Astrocyte of the spinal cord (primary cell): ENCODE data around the gene MCRIP2.
A peak's percentile ranks its signal among the peaks of the same experiment; 100 is the strongest.
"Not testable (repeated sequence)": the region's sequence is repeated elsewhere in the genome, so short reads cannot be mapped to it uniquely, and the experiment has no call there.

Source experiments
- DNase-seq: peaks from one replicate; pipeline ENCODE4 v3.0.0; 2011; ENCODE audit warnings: low read depth, low spot score
- H3K4me3 ChIP-seq: 2 replicates; pipeline ENCODE4 v1.5.1; 2011; ENCODE audit warnings: low read depth, mild to moderate bottlenecking, low read length, moderate library complexity
- CTCF ChIP-seq: IDR thresholded peaks from 2 replicates; pipeline ENCODE4 v1.5.1; 2012; ENCODE audit warnings: low read depth, mild to moderate bottlenecking, low read length, inconsistent platforms
- in situ Hi-C: cut with HindIII; loops from 2 replicates; pipeline ENCODE4 v1.10.0; 2017; ENCODE audit warnings: low sequenced_read_pairs

The MCRIP2 gene

GRCh38 chr16:595942-596735, 45.5 kb upstream of the MCRIP2 start:
- in situ Hi-C loops = no loop called here
- DNase-seq = no peak
- no peak overlapping the region for H3K4me3 ChIP-seq
- TF ChIP-seq CTCF = no peak

- TF ChIP-seq CTCF = no peak
- no peak for DNase-seq
- H3K4me3 ChIP-seq = no peak overlapping the region
- in situ Hi-C loops = no loop called here
Observed at GRCh38 chr16:596736-597060, 44.9 kb upstream of the MCRIP2 start.

- DNase-seq, in situ Hi-C loops, H3K4me3 ChIP-seq: not testable (repeated sequence)
Observed at GRCh38 chr16:597655-598054, 44.0 kb upstream of the MCRIP2 start.

- DNase-seq = no peak
- no peak for TF ChIP-seq CTCF
- in situ Hi-C loops = no loop called here
- H3K4me3 ChIP-seq = no peak overlapping the region
Observed at GRCh38 chr16:598823-599739, 42.5 kb upstream of the MCRIP2 start.

GRCh38 chr16:600781-601180, 40.8 kb upstream of the MCRIP2 start:
- TF ChIP-seq CTCF = peak; percentile 27
- no peak overlapping the region for H3K4me3 ChIP-seq
- DNase-seq = no peak
- in situ Hi-C loops = no loop called here

- TF ChIP-seq CTCF = no peak
- no peak overlapping the region for H3K4me3 ChIP-seq
- in situ Hi-C loops = no loop called here
- no peak for DNase-seq
Observed at GRCh38 chr16:603933-604332, 37.7 kb upstream of the MCRIP2 start.

- no peak overlapping the region for H3K4me3 ChIP-seq
- TF ChIP-seq CTCF = no peak
- in situ Hi-C loops = no loop called here
- DNase-seq = no peak
Observed at GRCh38 chr16:606656-607307, 34.8 kb upstream of the MCRIP2 start.
